ENCODE data around the gene LAMTOR2.

Gene LAMTOR2

DNA sequence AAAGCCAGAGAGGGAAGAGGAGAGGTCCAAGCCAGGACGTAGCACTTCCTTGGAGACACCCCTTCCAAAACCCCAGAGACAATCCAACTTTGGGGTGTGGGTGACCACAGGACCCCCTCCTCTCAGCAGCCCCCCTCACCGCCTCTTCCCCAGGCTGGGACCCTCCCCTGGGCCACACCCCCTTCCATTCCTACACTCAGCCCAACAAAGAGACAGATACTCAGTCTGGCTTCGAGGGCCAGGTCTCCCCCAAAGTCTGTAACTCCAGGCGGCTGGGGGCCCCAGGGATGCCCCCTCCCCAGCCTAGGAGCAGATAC is 26.2 kb downstream of the LAMTOR2 start:
- no peaks in the 10 kb centered on the region for H3K9me3 ChIP-seq
- peaks cover 100% of the 10 kb centered on the region for H3K27me3 ChIP-seq
- no peak overlapping the region for H3K27ac ChIP-seq
- H3K4me3 ChIP-seq (ENCODE audit: low read depth in 1 of 2, low read length in 1 of 2): no peak overlapping the region
- no peak for TF ChIP-seq CTCF (IDR thresholded peaks at IDR 0.05)
- no peaks in the 10 kb centered on the region for H3K36me3 ChIP-seq
- peaks cover 7 to 22% of the 10 kb centered on the region in 2 experiments for H3K4me1 ChIP-seq (ENCODE audit: control insufficient read depth in 1 of 2, insufficient read depth in 1 of 2, low read depth in 1 of 2, low read length in 1 of 2)

- no peaks in the 10 kb centered on the region for H3K9me3 ChIP-seq
Observed at GRCh38 chr1:156081180-156081916, 26.8 kb downstream of the LAMTOR2 start.

GRCh38 chr1:156081917-156082308 is 27.3 kb downstream of the LAMTOR2 start:
- no peak for TF ChIP-seq CTCF (IDR thresholded peaks at IDR 0.05)
- no peaks in the 10 kb centered on the region for H3K9me3 ChIP-seq
- H3K27me3 ChIP-seq: peaks cover 100% of the 10 kb centered on the region
- peak overlapping the region; percentile 61 to 74 for H3K4me3 ChIP-seq (ENCODE audit: low read depth in 1 of 2, low read length in 1 of 2)
- no peak overlapping the region for H3K27ac ChIP-seq
- no peaks in the 10 kb centered on the region for H3K36me3 ChIP-seq
- H3K4me1 ChIP-seq (ENCODE audit: control insufficient read depth in 1 of 2, insufficient read depth in 1 of 2, low read depth in 1 of 2, low read length in 1 of 2): peaks cover 7 to 15% of the 10 kb centered on the region in 2 experiments

More at GRCh38 chr1:156081180-156081916, 26.8 kb downstream of the LAMTOR2 start:
- no peak for TF ChIP-seq CTCF (IDR thresholded peaks at IDR 0.05)
- Histone ChIP-seq H3K27ac (no peak overlapping the region), H3K4me3 (ENCODE audit: low read depth in 1 of 2, low read length in 1 of 2) (peak overlapping the region in 1 of 2 experiments; percentile 74), H3K36me3 (no peaks in the 10 kb centered on the region), H3K27me3 (peaks cover 100% of the 10 kb centered on the region), H3K4me1 (ENCODE audit: control insufficient read depth in 1 of 2, insufficient read depth in 1 of 2, low read depth in 1 of 2, low read length in 1 of 2) (peaks cover 7 to 21% of the 10 kb centered on the region in 2 experiments)

GRCh38 chr1:156082309-156083091 is 27.9 kb downstream of the LAMTOR2 start, which contains the start of gene MEX3A:
MEX3A (minus strand) TSS chr1:156082465; CDS start chr1:156081998, 467 bp downstream.
- H3K36me3 ChIP-seq: no peaks in the 10 kb centered on the region
- no peaks in the 10 kb centered on the region for H3K9me3 ChIP-seq
- no peak within 1 kb of the TSS for H3K27ac ChIP-seq
- H3K4me1 ChIP-seq (ENCODE audit: control insufficient read depth in 1 of 2, insufficient read depth in 1 of 2, low read depth in 1 of 2, low read length in 1 of 2): peaks cover 7 to 15% of the 10 kb centered on the region in 2 experiments
- peak within 1 kb of the TSS; percentile 61 to 74 for H3K4me3 ChIP-seq (ENCODE audit: low read depth in 1 of 2, low read length in 1 of 2)
- TF ChIP-seq CTCF (IDR thresholded peaks at IDR 0.05): no peak
- peaks cover 100% of the 10 kb centered on the region for H3K27me3 ChIP-seq

- H3K4me3 ChIP-seq (ENCODE audit: low read depth in 1 of 2, low read length in 1 of 2): no peak overlapping the region
- no peaks in the 10 kb centered on the region for H3K9me3 ChIP-seq
- no peaks in the 10 kb centered on the region for H3K36me3 ChIP-seq
- peaks cover 7 to 15% of the 10 kb centered on the region in 2 experiments for H3K4me1 ChIP-seq (ENCODE audit: control insufficient read depth in 1 of 2, insufficient read depth in 1 of 2, low read depth in 1 of 2, low read length in 1 of 2)
- H3K27ac ChIP-seq: no peak overlapping the region
- TF ChIP-seq CTCF (IDR thresholded peaks at IDR 0.05): no peak
- H3K27me3 ChIP-seq: peaks cover 86% of the 10 kb centered on the region
Observed at GRCh38 chr1:156083800-156084790, 29.5 kb downstream of the LAMTOR2 start.

Measured in neutrophil (primary cell).